Dendritic cell treated with granulocyte-macrophage colony-stimulating factor and Interleukin-4, amounts not matched to agents 40 ng/mL and 50 ng/mL, for 4 days (primary cell): ENCODE results near the gene MIA2.
"Not testable (repeated sequence)": the region's sequence is repeated elsewhere in the genome, so short reads cannot be mapped to it uniquely, and the experiment has no call there.

Source experiments
- H3K27ac Mint-ChIP-seq: one replicate; pipeline ENCODE4 v1.8.0; 2022; ENCODE audit warnings: mild to moderate bottlenecking, mixed read lengths
- H3K27me3 Mint-ChIP-seq: one replicate; pipeline ENCODE4 v1.8.0; 2022; ENCODE audit warnings: mild to moderate bottlenecking, mixed read lengths
- H3K36me3 Mint-ChIP-seq: one replicate; pipeline ENCODE4 v1.8.0; 2022; ENCODE audit warnings: low read depth, mixed read lengths
- H3K4me1 Mint-ChIP-seq: one replicate; pipeline ENCODE4 v1.8.0; 2022; ENCODE audit warnings: low read depth, mixed read lengths
- H3K4me3 Mint-ChIP-seq: one replicate; pipeline ENCODE4 v1.8.0; 2022; ENCODE audit warnings: mild to moderate bottlenecking, moderate library complexity, mixed read lengths
- H3K9me3 Mint-ChIP-seq: one replicate; pipeline ENCODE4 v1.8.0; 2022; ENCODE audit warnings: mixed read lengths
- intact Hi-C: fragments of 100-400 bp; cut with micrococcal nuclease; formaldehyde crosslinking; loops from one replicate; pipeline ENCODE4 v1.15.0; 2022

The MIA2 gene

DNA sequence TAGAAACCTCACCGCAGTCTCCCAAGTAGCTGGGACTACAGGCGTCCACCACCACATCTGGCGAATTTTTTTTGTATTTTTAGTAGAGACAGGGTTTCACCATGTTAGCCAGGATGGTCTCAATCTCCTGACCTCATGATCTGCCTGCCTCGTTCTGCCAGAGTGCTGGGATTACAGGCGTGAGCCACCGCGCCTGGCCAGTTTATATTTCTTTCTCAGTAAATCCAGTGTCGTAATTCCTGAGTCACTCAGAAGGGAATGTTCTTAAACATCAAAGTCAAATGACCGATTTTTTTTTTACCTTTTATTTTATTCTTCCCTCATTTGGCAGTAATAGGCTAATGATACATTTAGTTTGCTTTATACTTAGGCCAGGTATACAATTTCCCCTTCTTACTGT, 118.0 kb downstream of the MIA2 start:
- peaks cover 13% of the 10 kb centered on the region for H3K9me3 Mint-ChIP-seq
- no peak overlapping the region for H3K4me3 Mint-ChIP-seq
- H3K36me3 Mint-ChIP-seq, result peaks cover 86% of the 10 kb centered on the region
- H3K4me1 Mint-ChIP-seq, result no peaks in the 10 kb centered on the region
- no peaks in the 10 kb centered on the region for H3K27me3 Mint-ChIP-seq
- intact Hi-C loops, result no loop called here
- no peak overlapping the region for H3K27ac Mint-ChIP-seq

DNA sequence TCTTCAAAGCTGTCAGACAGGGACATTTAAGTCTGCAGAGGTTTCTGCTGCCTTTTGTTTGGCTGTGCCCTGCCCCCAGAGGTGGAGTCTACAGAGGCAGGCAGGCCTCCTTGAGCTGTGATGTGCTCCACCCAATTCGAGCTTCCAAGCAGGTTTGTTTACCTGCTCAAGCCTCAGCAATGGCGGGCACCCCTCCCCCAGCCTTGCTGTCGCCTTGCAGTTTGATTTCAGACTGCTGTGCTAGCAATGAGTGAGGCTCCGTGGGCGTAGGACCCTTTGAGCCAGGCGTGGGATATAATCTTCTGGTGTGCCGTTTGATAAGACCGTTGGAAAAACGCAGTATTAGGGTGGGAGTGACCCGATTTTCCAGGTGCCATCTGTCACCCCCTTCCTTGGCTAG, 125.4 kb downstream of the MIA2 start:
- peaks cover 16% of the 10 kb centered on the region for H3K9me3 Mint-ChIP-seq
- H3K36me3 Mint-ChIP-seq, result peaks cover 97% of the 10 kb centered on the region
- H3K27me3 Mint-ChIP-seq, intact Hi-C loops, H3K4me3 Mint-ChIP-seq, H3K4me1 Mint-ChIP-seq, H3K27ac Mint-ChIP-seq: not testable (repeated sequence)

DNA sequence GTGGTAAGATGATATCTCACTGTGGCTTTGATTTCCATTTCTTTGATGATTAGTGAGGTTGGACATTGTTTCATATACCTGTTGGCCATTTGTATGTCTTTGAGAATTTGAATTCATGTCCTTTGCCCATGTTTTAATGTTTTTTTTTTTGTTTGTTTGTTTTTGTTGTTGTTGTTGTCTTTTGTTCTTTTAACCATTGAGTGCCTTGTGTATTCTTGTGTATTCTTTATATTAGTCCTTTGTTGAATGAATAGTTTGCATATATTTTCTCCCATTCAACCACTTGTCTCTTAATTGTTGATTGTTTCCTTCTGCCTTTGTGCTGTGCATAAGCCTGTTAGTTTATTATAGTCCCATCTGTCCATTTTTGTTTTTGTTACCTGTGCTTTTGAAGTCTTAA, 126.6 kb downstream of the MIA2 start:
- Mint-ChIP-seq H3K27me3 (no peaks in the 10 kb centered on the region), H3K36me3 (peaks cover 97% of the 10 kb centered on the region), H3K27ac (no peak overlapping the region), H3K4me3 (no peak overlapping the region), H3K4me1 (peaks cover 7% of the 10 kb centered on the region), H3K9me3 (peaks cover 26% of the 10 kb centered on the region)
- intact Hi-C loops, result no loop called here

DNA sequence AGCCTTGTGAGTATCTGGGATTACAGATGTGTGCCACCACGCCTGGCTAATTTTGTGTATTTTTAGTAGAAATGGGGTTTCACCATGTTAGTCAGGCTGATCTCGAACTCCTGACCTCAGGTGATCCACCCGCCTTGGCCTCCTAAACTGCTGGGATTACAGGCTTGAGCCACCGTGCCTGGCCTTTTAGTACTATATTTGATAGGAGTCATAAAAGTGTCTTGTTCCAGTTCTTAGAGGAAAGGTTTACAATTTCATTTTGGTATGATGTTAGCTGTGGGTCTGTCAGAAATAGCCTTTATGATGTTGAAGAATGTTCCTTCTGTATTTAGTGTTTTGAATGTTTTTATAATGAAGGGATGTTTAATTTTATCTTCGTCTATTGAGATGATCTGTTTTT, 127.8 kb downstream of the MIA2 start:
- H3K27me3 Mint-ChIP-seq, intact Hi-C loops, H3K27ac Mint-ChIP-seq, H3K4me3 Mint-ChIP-seq, H3K4me1 Mint-ChIP-seq: not testable (repeated sequence)
- H3K36me3 Mint-ChIP-seq, result peaks cover 97% of the 10 kb centered on the region
- peaks cover 23% of the 10 kb centered on the region for H3K9me3 Mint-ChIP-seq

DNA sequence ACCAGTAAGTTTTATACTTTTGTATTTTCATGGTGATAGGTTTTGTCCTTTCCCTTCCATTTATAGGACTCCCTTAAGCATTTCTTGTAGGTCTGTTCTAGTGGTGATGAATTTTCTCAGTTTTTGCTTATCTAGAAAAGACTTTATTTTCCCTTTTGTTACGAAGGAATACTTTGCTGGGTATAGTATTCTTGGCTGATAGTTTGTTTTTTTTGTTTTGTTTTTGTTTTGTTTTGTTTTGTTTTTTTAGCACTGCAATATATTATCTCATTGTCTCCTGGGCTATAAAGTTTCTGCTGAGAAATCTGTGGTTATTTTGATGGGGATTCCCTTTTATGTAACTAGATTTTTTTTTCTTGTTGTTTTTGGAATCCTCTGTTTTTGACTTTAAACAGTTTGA, 130.8 kb downstream of the MIA2 start:
- Mint-ChIP-seq H3K4me3 (no peak overlapping the region), H3K27me3 (no peaks in the 10 kb centered on the region), H3K27ac (no peak overlapping the region), H3K36me3 (peaks cover 69% of the 10 kb centered on the region), H3K4me1 (peaks cover 3% of the 10 kb centered on the region), H3K9me3 (peaks cover 20% of the 10 kb centered on the region)
- intact Hi-C loops, result no loop called here

DNA sequence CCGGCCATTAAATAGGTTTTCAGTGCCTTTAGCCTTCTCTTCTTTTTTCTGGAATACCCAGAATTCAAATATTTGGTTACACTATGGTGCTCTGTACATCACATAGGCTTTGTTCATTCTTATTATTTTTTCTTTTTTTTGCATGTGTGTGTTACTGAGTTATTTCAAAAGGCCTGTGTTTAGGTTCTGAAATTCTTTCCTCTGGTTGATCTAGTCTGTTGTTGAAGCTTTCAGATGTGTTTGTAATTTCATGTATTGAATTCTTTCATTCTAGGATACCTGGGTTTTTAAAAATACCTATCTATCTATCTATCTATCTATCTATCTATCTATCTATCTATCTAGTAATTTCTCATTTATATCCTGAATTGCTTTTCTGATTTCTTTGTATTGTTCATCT, 131.6 kb downstream of the MIA2 start:
- H3K36me3 Mint-ChIP-seq, result peaks cover 64% of the 10 kb centered on the region
- H3K27me3 Mint-ChIP-seq, result no peaks in the 10 kb centered on the region
- H3K4me1 Mint-ChIP-seq, result no peaks in the 10 kb centered on the region
- H3K9me3 Mint-ChIP-seq, result peaks cover 20% of the 10 kb centered on the region
- no peak overlapping the region for H3K27ac Mint-ChIP-seq
- intact Hi-C loops, result no loop called here
- no peak overlapping the region for H3K4me3 Mint-ChIP-seq

DNA sequence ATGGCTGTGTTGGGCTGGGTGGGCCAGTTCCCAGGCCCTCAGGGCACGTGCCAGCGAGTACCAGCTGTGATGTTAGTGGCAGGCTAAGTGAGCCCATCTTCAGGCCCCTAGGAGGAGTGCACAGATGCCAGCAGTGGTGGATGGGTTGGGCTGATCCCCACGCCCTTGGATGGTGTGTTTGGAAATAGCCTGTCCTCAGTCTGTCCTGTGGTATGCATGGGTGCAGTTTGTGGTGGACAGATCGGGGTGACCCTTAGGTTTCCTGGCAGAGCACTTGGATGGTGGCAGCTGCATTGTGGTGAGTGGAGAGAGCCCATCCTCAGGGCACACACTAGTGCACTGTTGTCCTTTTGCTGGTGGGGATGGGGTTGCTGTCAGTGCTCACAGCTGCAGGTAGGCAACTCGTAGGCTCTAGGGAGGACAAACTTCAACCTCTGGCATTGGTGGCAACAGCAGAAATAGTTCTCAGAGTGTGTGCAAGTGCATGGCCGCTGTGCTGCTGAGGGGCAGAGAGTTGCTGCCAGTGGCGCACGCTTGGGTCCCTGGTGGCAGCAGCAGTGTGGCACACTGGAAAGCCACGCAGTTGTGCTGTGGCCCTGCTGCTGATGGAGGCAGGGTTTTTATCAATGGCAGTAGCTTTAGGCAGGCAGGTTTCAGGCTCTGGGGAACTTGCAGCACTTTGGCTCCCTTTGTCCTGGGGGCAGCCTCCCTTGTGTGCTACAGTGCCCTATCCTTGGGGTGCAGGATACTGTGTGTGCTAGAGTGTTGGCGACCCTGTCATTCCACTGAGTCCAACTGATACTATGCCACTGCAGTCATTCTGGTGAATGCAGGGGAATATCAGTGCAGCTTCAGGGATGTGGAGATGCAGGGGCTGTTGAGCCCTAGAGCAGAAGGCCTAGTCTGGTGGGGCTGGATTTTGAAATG, 133.0 kb downstream of the MIA2 start:
- Mint-ChIP-seq H3K27ac (no peak overlapping the region), H3K36me3 (peaks cover 59% of the 10 kb centered on the region), H3K4me3 (no peak overlapping the region), H3K27me3 (no peaks in the 10 kb centered on the region), H3K9me3 (peaks cover 20% of the 10 kb centered on the region), H3K4me1 (no peaks in the 10 kb centered on the region)
- intact Hi-C loops, result no loop called here

DNA sequence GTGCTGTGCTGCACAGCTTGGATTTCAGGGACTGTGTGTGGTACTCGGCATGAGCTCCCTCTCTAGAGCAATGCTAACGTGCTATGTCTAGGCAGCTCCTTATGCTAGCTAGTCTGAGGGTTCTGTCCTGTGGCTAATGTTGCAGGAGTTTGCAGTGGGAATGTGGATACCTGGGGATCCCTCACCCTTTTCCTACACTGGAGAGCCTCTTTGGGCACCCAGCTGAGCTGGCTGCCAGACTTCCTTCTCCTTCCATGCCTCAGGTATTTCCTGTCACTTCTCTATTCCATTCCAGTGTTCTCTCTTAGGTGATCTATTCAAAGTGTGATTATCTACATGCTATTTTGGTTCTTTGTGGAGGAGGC, 133.7 kb downstream of the MIA2 start:
- peaks cover 56% of the 10 kb centered on the region for H3K36me3 Mint-ChIP-seq
- no peak overlapping the region for H3K4me3 Mint-ChIP-seq

DNA sequence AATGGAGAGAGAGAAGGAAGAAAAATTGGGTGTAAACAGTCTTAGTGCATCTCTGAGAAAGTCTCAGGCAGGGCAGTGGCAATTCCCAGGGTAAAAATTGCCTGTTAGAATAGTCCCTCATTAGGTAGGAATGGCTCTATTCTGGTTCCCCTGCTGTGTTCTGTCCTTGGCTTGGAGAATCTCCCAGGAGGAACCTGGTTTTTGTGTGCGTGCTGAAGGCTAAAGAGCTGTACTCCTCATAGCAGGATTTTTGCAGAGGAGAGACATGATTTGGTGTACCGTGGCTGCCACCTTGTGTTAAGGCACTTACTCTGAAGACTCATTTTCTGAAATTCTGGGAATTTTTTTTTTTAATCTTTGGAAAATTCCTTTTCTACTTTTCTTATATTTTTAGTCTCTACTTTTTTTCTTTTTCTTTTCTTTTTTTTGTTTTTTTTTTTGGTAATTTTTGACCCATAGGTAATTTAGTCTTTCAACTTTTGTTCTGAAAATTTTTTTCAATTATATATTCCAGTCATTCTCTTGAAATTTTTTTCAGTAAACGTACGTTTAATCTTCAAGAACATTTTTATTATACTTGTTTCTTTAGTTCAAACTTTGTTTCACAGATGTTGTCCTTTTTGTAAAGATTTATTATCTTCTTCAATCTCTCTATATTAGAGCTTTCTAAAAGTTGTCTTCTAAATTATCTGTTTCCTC, 134.7 kb downstream of the MIA2 start:
- Mint-ChIP-seq H3K27ac (no peak overlapping the region), H3K4me1 (no peaks in the 10 kb centered on the region), H3K9me3 (peaks cover 17% of the 10 kb centered on the region), H3K36me3 (peaks cover 45% of the 10 kb centered on the region), H3K4me3 (no peak overlapping the region), H3K27me3 (no peaks in the 10 kb centered on the region)
- intact Hi-C loops, result no loop called here

More for the DNA sequence above, 133.7 kb downstream of the MIA2 start:
- H3K27ac Mint-ChIP-seq, result no peak overlapping the region
- H3K4me1 Mint-ChIP-seq, result no peaks in the 10 kb centered on the region
- no peaks in the 10 kb centered on the region for H3K27me3 Mint-ChIP-seq
- peaks cover 20% of the 10 kb centered on the region for H3K9me3 Mint-ChIP-seq
- intact Hi-C loops, result no loop called here

DNA sequence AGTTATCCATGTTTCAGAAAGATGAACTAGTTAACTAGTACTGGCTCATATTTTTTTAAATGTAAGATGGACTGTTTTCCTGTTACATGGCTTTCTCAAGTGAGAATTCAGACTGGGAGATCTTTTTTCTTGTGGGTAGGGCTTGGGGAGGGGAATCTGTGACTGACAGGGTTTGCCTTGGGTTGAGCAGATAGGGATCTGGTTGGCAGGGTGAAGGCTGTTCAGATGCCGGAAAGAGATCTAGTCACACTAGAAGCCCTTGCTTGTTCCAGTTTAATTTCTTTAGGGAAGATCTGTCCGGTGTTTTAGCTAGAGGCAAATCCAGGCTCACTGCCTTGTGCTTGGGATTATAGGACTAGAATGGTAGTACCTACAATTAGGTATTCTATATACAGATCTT, 135.3 kb downstream of the MIA2 start:
- H3K4me1 Mint-ChIP-seq, result no peaks in the 10 kb centered on the region
- no peaks in the 10 kb centered on the region for H3K27me3 Mint-ChIP-seq
- peak overlapping the region; percentile 17 for H3K27ac Mint-ChIP-seq
- intact Hi-C loops, result no loop called here
- H3K9me3 Mint-ChIP-seq, result peaks cover 10% of the 10 kb centered on the region
- H3K36me3 Mint-ChIP-seq, result peaks cover 39% of the 10 kb centered on the region
- no peak overlapping the region for H3K4me3 Mint-ChIP-seq

DNA sequence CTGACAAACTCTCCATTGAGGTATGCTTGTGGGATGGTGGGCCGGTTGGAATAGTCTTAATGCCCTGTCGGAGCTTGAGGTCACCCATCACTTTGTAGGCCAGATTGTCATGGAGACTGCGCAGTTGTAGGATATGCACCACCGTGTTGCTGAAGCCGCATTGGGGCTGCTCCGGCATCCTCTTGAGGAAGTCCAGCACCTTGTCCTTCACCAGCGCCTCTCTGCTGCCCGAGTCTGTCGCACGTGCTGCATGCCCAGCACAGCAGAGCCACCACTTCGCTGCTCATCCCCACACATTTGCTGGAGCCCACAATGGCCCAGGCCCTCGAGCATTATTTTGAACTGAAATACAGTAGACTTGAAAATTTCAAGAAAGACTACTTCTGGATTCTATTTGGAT, 136.7 kb downstream of the MIA2 start:
- Mint-ChIP-seq H3K27ac (no peak overlapping the region), H3K4me1 (no peaks in the 10 kb centered on the region), H3K27me3 (no peaks in the 10 kb centered on the region), H3K9me3 (no peaks in the 10 kb centered on the region), H3K4me3 (no peak overlapping the region), H3K36me3 (peaks cover 25% of the 10 kb centered on the region)
- intact Hi-C loops, result no loop called here

DNA sequence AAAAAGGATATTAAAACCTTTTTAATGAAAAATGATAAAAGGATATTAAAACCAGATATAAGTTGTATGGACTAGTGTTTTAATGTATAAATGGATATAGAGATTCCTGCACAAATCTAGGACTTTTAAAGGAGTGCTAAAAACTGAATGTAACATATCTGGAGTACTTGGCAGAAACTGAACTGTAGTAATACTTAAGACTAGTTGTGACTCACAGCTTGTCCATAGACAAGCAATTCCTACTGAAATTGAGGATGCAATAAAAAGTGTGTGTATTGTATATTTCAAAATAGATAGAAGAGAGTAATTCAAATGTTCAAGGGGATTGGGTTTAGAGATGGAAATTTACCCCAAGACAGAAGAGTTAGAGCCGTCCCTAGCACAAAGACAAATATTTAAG, 138.9 kb downstream of the MIA2 start:
- H3K4me3 Mint-ChIP-seq, result no peak overlapping the region
- H3K4me1 Mint-ChIP-seq, result peaks cover 8% of the 10 kb centered on the region
- no peaks in the 10 kb centered on the region for H3K27me3 Mint-ChIP-seq
- no peak overlapping the region for H3K27ac Mint-ChIP-seq
- intact Hi-C loops, result no loop called here
- peaks cover 19% of the 10 kb centered on the region for H3K36me3 Mint-ChIP-seq
- no peaks in the 10 kb centered on the region for H3K9me3 Mint-ChIP-seq

DNA sequence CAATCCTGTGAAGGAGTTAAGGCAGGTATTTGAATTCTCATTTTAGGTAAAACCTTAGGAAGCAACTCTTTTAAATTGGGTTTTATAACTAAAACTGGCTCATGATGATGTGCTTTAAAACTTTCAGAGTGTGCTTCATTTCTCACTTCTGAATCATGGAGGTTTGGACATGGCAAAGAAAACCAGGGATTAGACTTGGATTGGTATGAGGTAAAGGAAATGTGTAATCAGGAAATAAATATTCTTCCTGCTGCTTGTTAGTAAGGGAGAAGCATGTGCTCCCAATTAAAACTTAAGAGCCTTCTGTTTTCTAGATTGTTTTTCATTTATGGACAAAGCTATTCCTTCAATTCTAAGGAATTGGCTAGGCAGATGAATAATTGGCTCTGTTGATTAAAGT, 141.1 kb downstream of the MIA2 start:
- no peaks in the 10 kb centered on the region for H3K27me3 Mint-ChIP-seq
- peaks cover 8% of the 10 kb centered on the region for H3K4me1 Mint-ChIP-seq
- no peak overlapping the region for H3K4me3 Mint-ChIP-seq
- H3K27ac Mint-ChIP-seq, result no peak overlapping the region
- peaks cover 19% of the 10 kb centered on the region for H3K36me3 Mint-ChIP-seq
- intact Hi-C loops, result no loop called here
- no peaks in the 10 kb centered on the region for H3K9me3 Mint-ChIP-seq

DNA sequence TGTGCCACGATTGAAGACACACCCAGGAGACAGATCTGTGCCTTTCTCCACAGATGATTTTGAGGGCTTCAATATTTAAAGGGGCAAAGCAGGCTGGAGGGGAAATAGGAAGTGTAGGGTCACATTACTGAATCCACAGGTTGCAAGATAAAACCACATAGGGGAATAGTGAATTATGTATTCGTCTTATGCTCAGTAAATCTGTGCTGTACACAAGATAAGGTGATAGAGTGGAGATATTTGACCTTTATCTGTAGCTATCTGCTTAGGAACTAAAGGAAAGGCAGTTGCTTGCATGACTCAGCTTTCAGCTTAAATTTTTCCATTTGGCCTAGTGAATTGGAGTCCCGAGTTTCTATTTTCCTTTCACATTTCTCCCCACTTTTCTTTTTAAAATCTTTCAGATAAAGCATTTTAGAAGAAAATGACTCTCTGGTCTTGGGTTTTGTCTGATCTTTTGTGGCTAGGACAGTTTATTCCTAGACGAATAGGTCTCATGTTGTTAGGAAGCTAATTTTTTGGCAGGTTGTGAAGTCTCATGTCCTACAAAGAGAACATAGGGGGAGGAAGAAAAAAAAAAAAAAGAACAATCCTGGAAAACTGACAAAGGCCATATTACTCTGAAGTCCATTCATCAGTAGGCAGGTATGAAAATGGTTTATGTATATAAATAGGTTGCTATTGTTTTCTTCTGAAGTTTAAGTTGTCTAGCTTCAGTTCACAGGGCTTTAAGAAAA, 143.1 kb downstream of the MIA2 start:
- no peaks in the 10 kb centered on the region for H3K9me3 Mint-ChIP-seq

More for the DNA sequence above, 143.1 kb downstream of the MIA2 start:
- no peak overlapping the region for H3K4me3 Mint-ChIP-seq
- H3K27me3 Mint-ChIP-seq, result no peaks in the 10 kb centered on the region
- peak overlapping the region; percentile 5 for H3K27ac Mint-ChIP-seq
- intact Hi-C loops, result no loop called here
- peaks cover 6% of the 10 kb centered on the region for H3K36me3 Mint-ChIP-seq
- peaks cover 8% of the 10 kb centered on the region for H3K4me1 Mint-ChIP-seq
